SIG-M5 (cell line): Measurements from ENCODE around the gene SFPQ.
"Not testable (repeated sequence)": the region's sequence is repeated elsewhere in the genome, so short reads cannot be mapped to it uniquely, and the experiment has no call there.

Source experiments
- DNase-seq: peaks from one replicate; lab custom pipeline; 2025; lab: John Stamatoyannopoulos, UW

Gene SFPQ

GRCh38 chr1:35186239-35186638 is 6.7 kb downstream of the SFPQ start:
- DNase-seq, result no peak

- DNase-seq, result no peak
Observed at GRCh38 chr1:35185200-35185599, 7.7 kb downstream of the SFPQ start.

- DNase-seq, result no peak
Observed at GRCh38 chr1:35184495-35185199, 8.3 kb downstream of the SFPQ start.

- DNase-seq, result no peak
Observed at GRCh38 chr1:35181790-35182455, 11.0 kb downstream of the SFPQ start.

GRCh38 chr1:35180776-35181374 is 12.1 kb downstream of the SFPQ start:
- no peak for DNase-seq

- no peak for DNase-seq
Observed at GRCh38 chr1:35179908-35180307, 13.0 kb downstream of the SFPQ start.

- DNase-seq, result no peak
Observed at GRCh38 chr1:35178874-35179380, 14.0 kb downstream of the SFPQ start.

- DNase-seq, result no peak
Observed at GRCh38 chr1:35178295-35178695, 14.7 kb downstream of the SFPQ start.

GRCh38 chr1:35177237-35177786 is 15.6 kb downstream of the SFPQ start:
- no peak for DNase-seq

- no peak for DNase-seq
Observed at GRCh38 chr1:35175602-35176001, 17.3 kb downstream of the SFPQ start.

GRCh38 chr1:35175098-35175576 is 17.8 kb downstream of the SFPQ start:
- DNase-seq, result no peak

GRCh38 chr1:35173909-35174540 is 18.9 kb downstream of the SFPQ start:
- no peak for DNase-seq

- DNase-seq, result no peak
Observed at GRCh38 chr1:35173491-35173890, 19.5 kb downstream of the SFPQ start.

- DNase-seq, result no peak
Observed at GRCh38 chr1:35172022-35172421, 20.9 kb downstream of the SFPQ start.

GRCh38 chr1:35171579-35171978 is 21.4 kb downstream of the SFPQ start:
- no peak for DNase-seq

- DNase-seq, result no peak
Observed at GRCh38 chr1:35164893-35165292, 28.1 kb downstream of the SFPQ start.

GRCh38 chr1:35151220-35151619 is 41.7 kb downstream of the SFPQ start:
- DNase-seq, result no peak

- DNase-seq, result not testable (repeated sequence)
Observed at GRCh38 chr1:35145892-35146549, 46.9 kb downstream of the SFPQ start.

- DNase-seq, result no peak
Observed at GRCh38 chr1:35143737-35144508, 49.0 kb downstream of the SFPQ start.

- DNase-seq, result not testable (repeated sequence)
Observed at GRCh38 chr1:35142728-35143127, 50.2 kb downstream of the SFPQ start.

- DNase-seq, result not testable (repeated sequence)
Observed at GRCh38 chr1:35142294-35142693, 50.7 kb downstream of the SFPQ start.
